Activated CD4-positive, alpha-beta T cell treated with anti-CD3 and anti-CD28 coated beads for 4 hours (primary cell): ENCODE measurements around the gene TUFT1.

ENCODE experiments used
- DNase-seq, 2 donors: peaks; one replicate each; pipeline ENCODE4 v3.0.0-alpha.2; 2020

TUFT1 gene

GRCh38 chr1:151540021-151540981, at the start of gene TUFT1:
Gene TUFT1, plus strand, starts transcription at chr1:151540309. Its CDS starts 58 bp downstream, at chr1:151540367.
- peak; percentile 94 to 95 for DNase-seq

GRCh38 chr1:151491641-151492040, 48.5 kb upstream of the TUFT1 start:
- DNase-seq, result no peak

- DNase-seq, result no peak
These were observed 48.0 kb upstream of the TUFT1 start for GRCh38 chr1:151492120-151492519.

- DNase-seq, result no peak
These were observed 47.1 kb upstream of the TUFT1 start for GRCh38 chr1:151493042-151493441.

- DNase-seq, result no peak
These were observed 45.3 kb upstream of the TUFT1 start for GRCh38 chr1:151494741-151495281.

GRCh38 chr1:151495316-151495715, 44.8 kb upstream of the TUFT1 start:
- DNase-seq, result no peak

GRCh38 chr1:151499365-151499764, 40.7 kb upstream of the TUFT1 start:
- DNase-seq, result no peak

- DNase-seq, result no peak
These were observed 40.2 kb upstream of the TUFT1 start for GRCh38 chr1:151499930-151500329.

GRCh38 chr1:151501474-151501873, 38.6 kb upstream of the TUFT1 start:
- no peak for DNase-seq

GRCh38 chr1:151502035-151502700, 37.9 kb upstream of the TUFT1 start:
- no peak for DNase-seq

- DNase-seq, result no peak
These were observed 37.0 kb upstream of the TUFT1 start for GRCh38 chr1:151502859-151503780.

GRCh38 chr1:151504252-151504651, 35.9 kb upstream of the TUFT1 start:
- no peak for DNase-seq

- DNase-seq, result no peak
These were observed 35.4 kb upstream of the TUFT1 start for GRCh38 chr1:151504759-151505158.

GRCh38 chr1:151508833-151509232, 31.3 kb upstream of the TUFT1 start:
- no peak for DNase-seq

GRCh38 chr1:151509350-151510019, 30.6 kb upstream of the TUFT1 start:
- no peak for DNase-seq

GRCh38 chr1:151510020-151510405, 30.1 kb upstream of the TUFT1 start:
- no peak for DNase-seq

- DNase-seq, result no peak
These were observed 29.5 kb upstream of the TUFT1 start for GRCh38 chr1:151510614-151510956.

- peak; percentile 85 for DNase-seq
These were observed 29.0 kb upstream of the TUFT1 start, which contains the start of gene CGN for GRCh38 chr1:151510957-151511635. Gene CGN, plus strand, starts transcription at chr1:151511387. Its CDS starts 7,133 bp downstream, at chr1:151518520.

GRCh38 chr1:151511636-151512215, 28.4 kb upstream of the TUFT1 start:
- DNase-seq, result peak; percentile 16 to 18

- DNase-seq, result no peak
These were observed 27.8 kb upstream of the TUFT1 start for GRCh38 chr1:151512326-151512725.
